MM.1S (cell line): ENCODE results near the gene RNF26.

Source experiments
- DNase-seq: peaks from one replicate; pipeline ENCODE4 v3.0.0-alpha.2; 2015
- H2AFZ ChIP-seq: fragments of 300-600 bp; sonication (generic); 2 replicates; pipeline ENCODE4 v1.6.0; 2016; ENCODE audit warnings: antibody characterized with exemption, low read length
- H3F3A ChIP-seq: fragments of 300-600 bp; sonication (generic); 2 replicates; pipeline ENCODE4 v1.6.1; 2016; ENCODE audit warnings: mild to moderate bottlenecking, antibody characterized with exemption, low read length, moderate library complexity, mixed read lengths; ENCODE audit not compliant: insufficient read depth
- H3K27ac ChIP-seq: fragments of 300-600 bp; sonication (generic); 2 replicates; pipeline ENCODE4 v1.5.1; 2016; ENCODE audit warnings: mild to moderate bottlenecking, low read length
- H3K27me3 ChIP-seq: fragments of 300-600 bp; sonication (generic); replicated peaks from 2 replicates; pipeline ENCODE4 v1.6.0; 2016; ENCODE audit warnings: low read length; ENCODE audit not compliant: insufficient read depth
- H3K36me3 ChIP-seq: fragments of 300-600 bp; sonication (generic); replicated peaks from 2 replicates; pipeline ENCODE4 v1.6.1; 2016; ENCODE audit warnings: mild to moderate bottlenecking, low read length, mixed read lengths; ENCODE audit not compliant: insufficient read depth
- H3K4me1 ChIP-seq: fragments of 300-600 bp; sonication (generic); 2 replicates; pipeline ENCODE4 v1.6.1; 2016; ENCODE audit warnings: low read length, mixed read lengths
- H3K4me2 ChIP-seq: fragments of 300-600 bp; sonication (generic); 2 replicates; pipeline ENCODE4 v1.6.0; 2016; ENCODE audit warnings: low read depth, low read length
- H3K4me3 ChIP-seq: fragments of 300-600 bp; sonication (generic); 2 replicates; pipeline ENCODE4 v1.5.1; 2016; ENCODE audit warnings: low read length, mixed read lengths
- H3K79me2 ChIP-seq: fragments of 300-600 bp; sonication (generic); 2 replicates; pipeline ENCODE4 v1.6.1; 2016; ENCODE audit warnings: mixed run types, low read length, mixed read lengths
- H3K9ac ChIP-seq: fragments of 300-600 bp; sonication (generic); 2 replicates; pipeline ENCODE4 v1.6.1; 2016; ENCODE audit warnings: low read length, mixed read lengths
- H3K9me2 ChIP-seq: fragments of 300-600 bp; sonication (generic); replicated peaks from 2 replicates; pipeline ENCODE4 v1.6.1; 2016; ENCODE audit warnings: mild to moderate bottlenecking, low read length, mixed read lengths; ENCODE audit not compliant: insufficient read depth
- H3K9me3 ChIP-seq: fragments of 300-600 bp; sonication (generic); replicated peaks from 2 replicates; pipeline ENCODE4 v1.6.1; 2016; ENCODE audit warnings: mild to moderate bottlenecking, low read length, mixed read lengths; ENCODE audit not compliant: insufficient read depth
- H4K20me1 ChIP-seq: fragments of 300-600 bp; sonication (generic); 2 replicates; pipeline ENCODE4 v1.6.1; 2016; ENCODE audit warnings: mild to moderate bottlenecking, low read length, moderate library complexity, mixed read lengths; ENCODE audit not compliant: insufficient read depth
- EZH2 ChIP-seq: fragments of 300-600 bp; sonication (generic); optimal IDR thresholded peaks from 2 replicates; pipeline ENCODE3; 2017; ENCODE audit warnings: low read depth, mild to moderate bottlenecking, antibody characterized with exemption, low read length, mixed read lengths
- EZH2phosphoT487 ChIP-seq: fragments of 300-600 bp; sonication (generic); IDR thresholded peaks from 2 replicates; pipeline ENCODE4 v1.6.1; 2018; ENCODE audit warnings: antibody characterized with exemption, low read length
- TF ChIP-seq, protein P1 (sequence below): fragments of 300-600 bp; sonication (generic); IDR thresholded peaks from 2 replicates; pipeline ENCODE4 v1.5.1; 2016; ENCODE audit warnings: antibody characterized with exemption, low read length, mixed read lengths

RNF26 gene

DNA sequence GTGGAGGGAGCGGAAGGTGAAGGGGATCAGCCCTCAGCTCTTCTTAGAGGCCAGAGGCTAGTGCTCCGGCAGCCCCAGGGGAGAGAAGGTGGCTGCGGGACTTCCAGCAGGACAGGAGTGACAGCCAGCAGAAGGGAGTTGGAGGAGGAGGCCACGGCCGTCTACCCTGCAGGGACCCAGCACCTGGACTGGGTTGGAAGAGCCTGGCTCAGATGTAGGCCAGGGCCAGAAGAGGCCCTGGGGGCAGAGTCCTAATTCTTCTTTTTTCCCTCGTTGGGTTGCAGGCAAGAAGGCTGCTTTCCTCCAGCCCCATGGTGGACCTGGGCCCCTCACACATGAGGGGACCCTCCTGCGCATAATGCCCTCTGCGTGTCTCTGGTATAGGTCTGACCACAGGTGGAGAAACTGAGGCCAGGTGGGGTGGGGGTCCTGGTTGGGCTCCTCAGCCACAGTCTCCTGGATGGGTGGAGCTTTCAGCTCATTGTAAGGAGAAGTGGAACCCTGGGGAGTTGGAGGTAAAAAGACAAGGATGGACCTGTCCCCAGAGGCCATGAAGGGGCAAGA lies 15.1 kb upstream of the RNF26 start:
- no peaks in the 10 kb centered on the region for H3K9me2 ChIP-seq
- H3F3A ChIP-seq, result peaks cover 7% of the 10 kb centered on the region; the same call in 1 of the 2 replicates
- no peaks in the 10 kb centered on the region for H3K9me3 ChIP-seq
- H3K4me1 ChIP-seq, result peaks cover 21% of the 10 kb centered on the region
- TF ChIP-seq, protein P1, sequence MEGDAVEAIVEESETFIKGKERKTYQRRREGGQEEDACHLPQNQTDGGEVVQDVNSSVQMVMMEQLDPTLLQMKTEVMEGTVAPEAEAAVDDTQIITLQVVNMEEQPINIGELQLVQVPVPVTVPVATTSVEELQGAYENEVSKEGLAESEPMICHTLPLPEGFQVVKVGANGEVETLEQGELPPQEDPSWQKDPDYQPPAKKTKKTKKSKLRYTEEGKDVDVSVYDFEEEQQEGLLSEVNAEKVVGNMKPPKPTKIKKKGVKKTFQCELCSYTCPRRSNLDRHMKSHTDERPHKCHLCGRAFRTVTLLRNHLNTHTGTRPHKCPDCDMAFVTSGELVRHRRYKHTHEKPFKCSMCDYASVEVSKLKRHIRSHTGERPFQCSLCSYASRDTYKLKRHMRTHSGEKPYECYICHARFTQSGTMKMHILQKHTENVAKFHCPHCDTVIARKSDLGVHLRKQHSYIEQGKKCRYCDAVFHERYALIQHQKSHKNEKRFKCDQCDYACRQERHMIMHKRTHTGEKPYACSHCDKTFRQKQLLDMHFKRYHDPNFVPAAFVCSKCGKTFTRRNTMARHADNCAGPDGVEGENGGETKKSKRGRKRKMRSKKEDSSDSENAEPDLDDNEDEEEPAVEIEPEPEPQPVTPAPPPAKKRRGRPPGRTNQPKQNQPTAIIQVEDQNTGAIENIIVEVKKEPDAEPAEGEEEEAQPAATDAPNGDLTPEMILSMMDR, result no peak
- no peak for TF ChIP-seq EZH2phosphoT487
- TF ChIP-seq EZH2, result no peak
- no peaks in the 10 kb centered on the region for H4K20me1 ChIP-seq
- H3K4me2 ChIP-seq, result no peak overlapping the region
- no peak for DNase-seq
- no peaks in the 10 kb centered on the region for H3K79me2 ChIP-seq
- no peaks in the 10 kb centered on the region for H3K36me3 ChIP-seq
- peaks cover 37% of the 10 kb centered on the region for H3K27me3 ChIP-seq
- no peak overlapping the region for H3K27ac ChIP-seq
- H3K4me3 ChIP-seq, result no peak overlapping the region
- no peak overlapping the region for H3K9ac ChIP-seq
- no peak overlapping the region for H2AFZ ChIP-seq

DNA sequence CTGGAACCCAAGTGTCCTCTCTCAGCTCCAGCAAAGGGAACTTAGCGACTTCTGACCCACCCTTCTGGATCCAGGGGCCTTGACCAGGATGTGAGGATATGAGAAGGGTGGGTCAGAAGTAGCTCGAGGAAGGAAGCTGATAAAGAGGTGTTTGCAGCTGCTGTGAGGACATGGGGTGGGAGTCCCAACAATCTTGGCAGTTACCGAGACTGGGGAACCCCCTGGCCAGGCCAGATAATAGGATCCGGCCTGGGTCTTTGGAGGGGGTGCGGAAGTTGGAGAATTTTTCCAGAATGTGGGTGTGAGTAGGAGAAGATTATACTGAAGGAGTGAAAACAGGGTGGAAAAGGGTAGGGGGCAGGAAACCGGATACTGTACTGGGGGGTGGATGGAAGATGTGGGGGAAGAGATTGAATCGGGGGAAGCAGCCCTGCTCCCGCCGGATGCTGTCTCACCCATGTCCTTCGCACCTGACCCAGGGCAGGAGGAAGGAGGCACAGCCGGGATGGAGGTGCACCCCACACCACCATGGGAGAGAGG lies 14.6 kb upstream of the RNF26 start:
- no peaks in the 10 kb centered on the region for H3K9me2 ChIP-seq
- peaks cover 37% of the 10 kb centered on the region for H3K27me3 ChIP-seq
- no peak overlapping the region for H3K4me3 ChIP-seq
- H3K9me3 ChIP-seq, result no peaks in the 10 kb centered on the region
- H4K20me1 ChIP-seq, result no peaks in the 10 kb centered on the region
- no peak for TF ChIP-seq EZH2
- TF ChIP-seq, protein P1, result no peak
- TF ChIP-seq EZH2phosphoT487, result no peak
- no peak overlapping the region for H3K27ac ChIP-seq
- no peaks in the 10 kb centered on the region for H3K36me3 ChIP-seq
- no peak overlapping the region for H3K9ac ChIP-seq
- H3K4me2 ChIP-seq, result no peak overlapping the region
- peaks cover 18% of the 10 kb centered on the region for H3K4me1 ChIP-seq
- H2AFZ ChIP-seq, result no peak overlapping the region
- H3K79me2 ChIP-seq, result no peaks in the 10 kb centered on the region
- peaks cover 7% of the 10 kb centered on the region; the same call in 1 of the 2 replicates for H3F3A ChIP-seq
- no peak for DNase-seq

DNA sequence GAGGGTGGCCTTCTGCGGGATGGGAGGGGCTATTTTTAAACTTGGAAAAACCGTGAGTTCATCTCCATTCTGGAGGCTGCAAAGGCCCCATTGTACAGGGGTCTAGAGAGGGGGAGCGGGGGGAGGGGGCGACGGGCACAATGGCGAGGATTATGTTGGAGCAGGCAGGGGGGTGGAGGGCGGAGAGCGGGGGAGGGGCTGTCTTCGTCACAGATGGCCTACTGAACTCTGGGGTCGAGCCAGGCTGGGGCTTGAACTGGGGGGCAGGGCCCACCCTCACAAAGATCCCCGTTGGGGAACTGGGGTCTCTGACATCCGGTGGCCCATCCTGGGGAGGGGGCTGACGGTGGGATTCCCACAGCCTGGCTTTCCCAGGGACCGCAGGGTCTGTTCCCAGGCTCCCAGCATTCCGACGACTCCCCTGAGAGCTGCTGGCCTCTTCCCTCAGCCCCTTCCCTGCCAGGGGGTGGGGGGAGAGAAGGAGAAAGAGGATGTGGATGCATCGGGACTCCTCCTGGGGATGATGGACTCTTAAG lies 14.0 kb upstream of the RNF26 start:
- TF ChIP-seq, protein P1, result no peak
- TF ChIP-seq EZH2, result no peak
- H3K9me3 ChIP-seq, result no peaks in the 10 kb centered on the region
- H3K4me1 ChIP-seq, result peaks cover 16% of the 10 kb centered on the region
- no peaks in the 10 kb centered on the region for H3K79me2 ChIP-seq
- peak overlapping the region; percentile 72 for H2AFZ ChIP-seq
- H3K9me2 ChIP-seq, result no peaks in the 10 kb centered on the region
- no peak for DNase-seq
- peak overlapping the region; percentile 63 for H3K4me3 ChIP-seq
- no peaks in the 10 kb centered on the region for H3K36me3 ChIP-seq
- peaks cover 37% of the 10 kb centered on the region for H3K27me3 ChIP-seq
- no peak overlapping the region for H3K27ac ChIP-seq
- H3F3A ChIP-seq, result peaks cover 7% of the 10 kb centered on the region; the same call in 1 of the 2 replicates
- H3K9ac ChIP-seq, result peak overlapping the region; percentile 60
- peak overlapping the region; percentile 92 for H3K4me2 ChIP-seq
- no peaks in the 10 kb centered on the region for H4K20me1 ChIP-seq
